H9 (cell line): ENCODE results near the gene ZNF407. TPM values are rescaled to one million over a fixed set of nuclear protein-coding genes. Genes with fewer than 3 reads are reported as not detected.

Experiments used
- DNase-seq: peaks from one replicate; pipeline ENCODE4 v3.0.0-alpha.2; 2017
- H2AFZ ChIP-seq: one replicate; pipeline ENCODE4 v1.6.1; 2013; ENCODE audit warnings: mild to moderate bottlenecking, low read length, control low read depth, moderate library complexity
- H2AK5ac ChIP-seq: 2 replicates; pipeline ENCODE4 v1.6.1; 2013; ENCODE audit warnings: low read length, control low read depth, mixed read lengths; ENCODE audit not compliant: insufficient read length
- H2BK120ac ChIP-seq: one replicate; pipeline ENCODE4 v1.6.1; 2013; ENCODE audit warnings: low read depth, mild to moderate bottlenecking, low read length, control low read depth, inconsistent platforms; ENCODE audit not compliant: poor library complexity, severe bottlenecking
- H2BK12ac ChIP-seq: 2 replicates; pipeline ENCODE4 v1.6.1; 2013; ENCODE audit warnings: low read length, control low read depth, mixed read lengths, low read depth; ENCODE audit not compliant: insufficient read length
- H2BK15ac ChIP-seq: 2 replicates; pipeline ENCODE4 v1.6.1; 2013; ENCODE audit warnings: low read depth, low read length, control low read depth
- H2BK20ac ChIP-seq: one replicate; pipeline ENCODE4 v1.6.1; 2013; ENCODE audit warnings: low read depth, mild to moderate bottlenecking, low read length, control low read depth, inconsistent platforms; ENCODE audit not compliant: poor library complexity, severe bottlenecking
- H2BK5ac ChIP-seq: 2 replicates; pipeline ENCODE4 v1.6.1; 2013; ENCODE audit warnings: low read length, control low read depth, mixed read lengths; ENCODE audit not compliant: insufficient read length
- H3K14ac ChIP-seq: 2 replicates; pipeline ENCODE4 v1.6.1; 2013; ENCODE audit warnings: low read length, control low read depth; ENCODE audit not compliant: insufficient read depth
- H3K18ac ChIP-seq: 2 replicates; pipeline ENCODE4 v1.6.1; 2013; ENCODE audit warnings: low read depth, mild to moderate bottlenecking, mixed read lengths, low read length, control low read depth; ENCODE audit not compliant: insufficient read length
- H3K23ac ChIP-seq: 2 replicates; pipeline ENCODE4 v1.6.1; 2013; ENCODE audit warnings: low read length, control low read depth, mixed read lengths, low read depth; ENCODE audit not compliant: insufficient read length
- H3K23me2 ChIP-seq: 2 replicates; pipeline ENCODE4 v1.6.1; 2013; ENCODE audit warnings: low read depth, mild to moderate bottlenecking, mixed read lengths, low read length, control low read depth; ENCODE audit not compliant: insufficient read length, poor library complexity, severe bottlenecking
- H3K27ac ChIP-seq: 2 replicates; pipeline ENCODE4 v1.5.1; 2013; ENCODE audit warnings: low read length, control low read depth, mixed read lengths, low read depth; ENCODE audit not compliant: insufficient read length
- H3K27me3 ChIP-seq: 2 replicates; pipeline ENCODE4 v1.6.1; 2013; ENCODE audit warnings: low read length, control low read depth, inconsistent platforms; ENCODE audit not compliant: insufficient read depth
- H3K4ac ChIP-seq: 2 replicates; pipeline ENCODE4 v1.6.1; 2013; ENCODE audit warnings: low read depth, mild to moderate bottlenecking, control low read depth, inconsistent platforms, low read length, moderate library complexity
- H3K4me1 ChIP-seq: 2 replicates; pipeline ENCODE4 v1.6.1; 2013; ENCODE audit warnings: low read length, control low read depth, inconsistent platforms; ENCODE audit not compliant: insufficient read depth
- H3K4me2 ChIP-seq: 2 replicates; pipeline ENCODE4 v1.6.1; 2013; ENCODE audit warnings: low read length, control low read depth, mixed read lengths; ENCODE audit not compliant: insufficient read length, insufficient read depth
- H3K56ac ChIP-seq: 2 replicates; pipeline ENCODE4 v1.6.1; 2013; ENCODE audit warnings: low read depth, mild to moderate bottlenecking, mixed read lengths, low read length, control low read depth; ENCODE audit not compliant: insufficient read length
- H3K79me1 ChIP-seq: 2 replicates; pipeline ENCODE4 v1.6.1; 2013; ENCODE audit warnings: low read depth, mild to moderate bottlenecking, moderate library complexity, low read length, control low read depth, inconsistent platforms; ENCODE audit not compliant: insufficient read depth, poor library complexity, severe bottlenecking
- H3K79me2 ChIP-seq: 2 replicates; pipeline ENCODE4 v1.6.1; 2013; ENCODE audit warnings: low read length, control low read depth, inconsistent platforms; ENCODE audit not compliant: insufficient read depth
- H3K9ac ChIP-seq: 2 replicates; pipeline ENCODE4 v1.6.1; 2013; ENCODE audit warnings: low read length, control low read depth, mixed read lengths; ENCODE audit not compliant: insufficient read length; ENCODE audit errors: extremely low read depth
- H3K9me3 ChIP-seq: one replicate; pipeline ENCODE4 v1.6.1; 2013; ENCODE audit warnings: low read depth, low read length, inconsistent platforms; ENCODE audit not compliant: control insufficient read depth
- H3T11ph ChIP-seq: one replicate; pipeline ENCODE4 v1.6.1; 2013; ENCODE audit warnings: mild to moderate bottlenecking, low read length, control low read depth, inconsistent platforms
- H4K20me1 ChIP-seq: one replicate; pipeline ENCODE4 v1.6.1; 2013; ENCODE audit not compliant: control insufficient read depth, insufficient read length, insufficient read depth
- H4K5ac ChIP-seq: 2 replicates; pipeline ENCODE4 v1.6.1; 2013; ENCODE audit warnings: low read depth, mild to moderate bottlenecking, mixed read lengths, low read length, control low read depth; ENCODE audit not compliant: insufficient read length
- H4K8ac ChIP-seq: replicated peaks from 2 replicates; pipeline ENCODE4 v1.6.1; 2013; ENCODE audit warnings: low read length, control low read depth, mixed read lengths, low read depth; ENCODE audit not compliant: insufficient read length
- H4K91ac ChIP-seq: 2 replicates; pipeline ENCODE4 v1.6.1; 2013; ENCODE audit warnings: low read depth, mild to moderate bottlenecking, moderate library complexity, mixed read lengths, low read length, control low read depth; ENCODE audit not compliant: insufficient read length
- H3K27ac Mint-ChIP-seq, 3 experiments: 2 replicates in 2 of 3; 3 replicates in 1 of 3; pipeline ENCODE4 v1.8.0; 2020 to 2021; ENCODE audit warnings: mixed read lengths in 3 of 3, mild to moderate bottlenecking in 1 of 3, moderate library complexity in 1 of 3
- H3K27me3 Mint-ChIP-seq: 2 replicates; pipeline ENCODE4 v1.8.0; 2021; ENCODE audit warnings: low read depth, mild to moderate bottlenecking, moderate library complexity, mixed read lengths
- H3K36me3 Mint-ChIP-seq, 3 experiments: 2 replicates in 2 of 3; 3 replicates in 1 of 3; pipeline ENCODE4 v1.8.0; 2020 to 2021; ENCODE audit warnings: low read depth in 3 of 3, mixed read lengths in 3 of 3; ENCODE audit not compliant: insufficient read depth in 1 of 3
- H3K4me1 Mint-ChIP-seq, 2 experiments: 2 replicates each; pipeline ENCODE4 v1.8.0; 2020; ENCODE audit warnings: mixed read lengths in 2 of 2
- H3K4me3 Mint-ChIP-seq, 2 experiments: 2 replicates in 1 of 2; 3 replicates in 1 of 2; pipeline ENCODE4 v1.8.0; 2020 to 2021; ENCODE audit warnings: mild to moderate bottlenecking in 2 of 2, mixed read lengths in 2 of 2, moderate library complexity in 1 of 2
- H3K9me3 Mint-ChIP-seq, 2 experiments: 2 replicates in 1 of 2; 3 replicates in 1 of 2; pipeline ENCODE4 v1.8.0; 2020; ENCODE audit warnings: mild to moderate bottlenecking in 2 of 2, mixed read lengths in 2 of 2, moderate library complexity in 1 of 2
- CTCF ChIP-seq: fragments of 200-600 bp; sonication (generic); conservative IDR thresholded peaks from 3 replicates; pipeline ENCODE4 v1.8.0; 2021; ENCODE audit warnings: antibody characterized with exemption, mild to moderate bottlenecking
- WGBS: extraction: QIAGEN DNeasy Blood & Tissue Kit; methylation state at CpG from one replicate; pipeline ENCODE4 v1.1.7; 2013; ENCODE audit warnings: missing lambda C conversion rate, low lambda C conversion rate, mixed read lengths; ENCODE audit not compliant: insufficient read length; ENCODE audit errors: extremely low coverage; 5-methylcytosine and 5-hydroxymethylcytosine counted together
- total RNA-seq: library from RNA; stranded (reverse); gene quantifications from 2 replicates; pipeline ENCODE4 v1.2.1, GENCODE V29; 2021

ZNF407 gene
- total RNA-seq, 1 experiment from 2014 or later = 8.7 TPM

GRCh38 chr18:75044296-75044695 is 446.6 kb downstream of the ZNF407 start:
- no peak overlapping the region for H2AFZ ChIP-seq
- no peaks in the 10 kb centered on the region for H3K9me3 ChIP-seq
- H3K9me3 Mint-ChIP-seq = no peaks in the 10 kb centered on the region
- no peak for DNase-seq
- no peak overlapping the region for H3K56ac ChIP-seq
- no peaks in the 10 kb centered on the region for H3K27me3 ChIP-seq
- no peak overlapping the region for H4K8ac ChIP-seq
- H3K27ac Mint-ChIP-seq = no peak overlapping the region
- H3K14ac ChIP-seq = no peak overlapping the region
- no peaks in the 10 kb centered on the region for H3K79me1 ChIP-seq
- no peak overlapping the region for H2BK12ac ChIP-seq
- H3K4me3 Mint-ChIP-seq = no peak overlapping the region
- H3K4me1 Mint-ChIP-seq = peaks cover 5 to 7% of the 10 kb centered on the region in 2 experiments; a peak in 3 of 4 replicates
- TF ChIP-seq CTCF = no peak
- H4K5ac ChIP-seq = no peak overlapping the region
- H4K20me1 ChIP-seq = no peaks in the 10 kb centered on the region
- H2BK5ac ChIP-seq = no peak overlapping the region
- H2BK20ac ChIP-seq = no peak overlapping the region
- no peak overlapping the region for H3K27ac ChIP-seq
- no CpG with 5 or more reads among the region's 9 CpGs for WGBS
- no peak overlapping the region for H3K23ac ChIP-seq
- peaks cover 6% of the 10 kb centered on the region for H3K4me1 ChIP-seq
- no peaks in the 10 kb centered on the region for H3K27me3 Mint-ChIP-seq
- no peak overlapping the region for H3K18ac ChIP-seq
- no peak overlapping the region for H3K9ac ChIP-seq
- no peaks in the 10 kb centered on the region for H3K36me3 Mint-ChIP-seq
- H3K4ac ChIP-seq = no peak overlapping the region
- H3K79me2 ChIP-seq = no peaks in the 10 kb centered on the region
- no peak overlapping the region for H3K4me2 ChIP-seq
- H2AK5ac ChIP-seq = no peak overlapping the region
- no peak overlapping the region for H3T11ph ChIP-seq
- H4K91ac ChIP-seq = no peak overlapping the region
- no peaks in the 10 kb centered on the region for H3K23me2 ChIP-seq
- H2BK120ac ChIP-seq = no peak overlapping the region
- H2BK15ac ChIP-seq = no peak overlapping the region
